ENCODE data around the gene RAB20. TPM values are rescaled to one million over a fixed set of nuclear protein-coding genes. Genes with fewer than 3 reads are reported as not detected.

The RAB20 gene
- total RNA-seq, 1 donor from 2014 or later = 7.8 TPM

- Mint-ChIP-seq H3K27me3 (ENCODE audit: low read depth) (no peaks in the 10 kb centered on the region), H3K27ac (ENCODE audit: unreplicated experiment) (peak overlapping the region; percentile 51), H3K4me3 (ENCODE audit: unreplicated experiment) (no peak overlapping the region), H3K4me1 (ENCODE audit: low read depth) (peaks cover 23% of the 10 kb centered on the region), H3K36me3 (ENCODE audit: low read depth) (peaks cover 63% of the 10 kb centered on the region), H3K9me3 (ENCODE audit: low read depth) (no peaks in the 10 kb centered on the region)
- no peak for TF ChIP-seq CTCF (IDR thresholded peaks at IDR 0.05)
- DNase-seq (ENCODE audit: low spot score) = no peak
These were observed 82.3 kb downstream of the RAB20 start for GRCh38 chr13:110479215-110479545.

GRCh38 chr13:110478405-110479214 lies 82.9 kb downstream of the RAB20 start:
- Mint-ChIP-seq H3K4me1 (ENCODE audit: low read depth) (peaks cover 23% of the 10 kb centered on the region), H3K4me3 (ENCODE audit: unreplicated experiment) (no peak overlapping the region), H3K9me3 (ENCODE audit: low read depth) (no peaks in the 10 kb centered on the region), H3K36me3 (ENCODE audit: low read depth) (peaks cover 63% of the 10 kb centered on the region), H3K27ac (ENCODE audit: unreplicated experiment) (peak overlapping the region; percentile 65), H3K27me3 (ENCODE audit: low read depth) (no peaks in the 10 kb centered on the region)
- TF ChIP-seq CTCF (IDR thresholded peaks at IDR 0.05) = no peak
- no peak for DNase-seq (ENCODE audit: low spot score)

- H3K27ac Mint-ChIP-seq (ENCODE audit: unreplicated experiment) = peak overlapping the region; percentile 89
- no peak for DNase-seq (ENCODE audit: low spot score)
- peaks cover 23% of the 10 kb centered on the region for H3K4me1 Mint-ChIP-seq (ENCODE audit: low read depth)
- no peak for TF ChIP-seq CTCF (IDR thresholded peaks at IDR 0.05)
- no peaks in the 10 kb centered on the region for H3K9me3 Mint-ChIP-seq (ENCODE audit: low read depth)
- H3K36me3 Mint-ChIP-seq (ENCODE audit: low read depth) = peaks cover 58% of the 10 kb centered on the region
- no peak overlapping the region for H3K4me3 Mint-ChIP-seq (ENCODE audit: unreplicated experiment)
- no peaks in the 10 kb centered on the region for H3K27me3 Mint-ChIP-seq (ENCODE audit: low read depth)
These were observed 83.7 kb downstream of the RAB20 start for GRCh38 chr13:110477706-110478245.

DNA sequence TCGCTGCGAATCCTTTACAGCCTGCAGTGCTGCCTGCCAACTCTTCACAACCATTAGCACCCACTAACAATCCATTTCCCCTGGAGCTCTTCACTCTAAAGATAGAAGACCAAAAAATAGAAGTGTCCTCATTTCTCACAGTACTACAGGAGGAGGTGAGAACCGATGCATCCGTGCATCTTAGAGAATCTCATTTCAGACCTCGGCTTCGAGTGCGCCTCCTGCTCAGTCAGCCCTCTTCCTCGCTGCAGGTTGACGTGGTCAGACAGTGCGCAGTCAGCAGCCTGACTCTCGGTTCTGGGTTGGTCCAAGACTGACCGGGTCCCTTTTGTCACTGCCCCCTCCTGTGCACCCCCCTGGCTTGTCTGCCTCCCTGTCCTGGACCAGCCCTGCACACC lies 85.3 kb downstream of the RAB20 start:
- peak overlapping the region; percentile 71 for H3K27ac Mint-ChIP-seq (ENCODE audit: unreplicated experiment)
- H3K27me3 Mint-ChIP-seq (ENCODE audit: low read depth) = no peaks in the 10 kb centered on the region
- peaks cover 54% of the 10 kb centered on the region for H3K36me3 Mint-ChIP-seq (ENCODE audit: low read depth)
- no peaks in the 10 kb centered on the region for H3K9me3 Mint-ChIP-seq (ENCODE audit: low read depth)
- peaks cover 28% of the 10 kb centered on the region for H3K4me1 Mint-ChIP-seq (ENCODE audit: low read depth)
- DNase-seq (ENCODE audit: low spot score) = no peak
- H3K4me3 Mint-ChIP-seq (ENCODE audit: unreplicated experiment) = no peak overlapping the region
- no peak for TF ChIP-seq CTCF (IDR thresholded peaks at IDR 0.05)

DNA sequence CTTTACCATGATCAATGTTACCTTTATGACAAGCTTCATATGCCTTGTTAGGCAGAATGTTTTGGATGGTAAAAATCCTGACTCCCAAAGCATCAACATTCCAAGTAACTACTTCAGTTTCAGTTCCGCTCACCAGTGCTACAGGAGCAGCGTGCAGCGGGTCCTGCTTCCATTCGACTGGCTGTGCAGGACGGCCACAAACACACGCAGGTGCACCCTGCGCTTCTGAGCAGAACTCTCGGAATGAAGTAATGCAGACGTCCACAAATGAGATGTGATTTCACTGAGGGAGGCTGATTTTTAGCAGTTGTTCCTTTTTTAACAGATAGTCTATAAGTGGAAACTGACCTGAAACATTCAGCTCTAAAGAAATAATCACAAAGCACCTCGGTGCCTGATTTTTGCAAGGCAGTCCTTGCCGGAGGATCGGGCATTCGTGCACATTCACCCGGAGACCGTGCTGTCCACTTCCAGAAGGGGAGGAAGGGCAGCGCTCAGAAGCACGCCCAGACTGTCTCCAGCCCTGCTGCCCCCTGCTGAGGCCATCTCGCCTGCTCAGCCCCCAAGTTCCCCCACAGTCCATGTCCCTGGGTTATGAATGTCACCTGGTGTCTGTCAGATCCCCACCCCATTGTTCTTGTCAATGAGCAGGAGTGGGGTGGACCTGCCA lies 85.8 kb downstream of the RAB20 start:
- Mint-ChIP-seq H3K4me3 (ENCODE audit: unreplicated experiment) (no peak overlapping the region), H3K27me3 (ENCODE audit: low read depth) (no peaks in the 10 kb centered on the region), H3K9me3 (ENCODE audit: low read depth) (no peaks in the 10 kb centered on the region), H3K27ac (ENCODE audit: unreplicated experiment) (peak overlapping the region; percentile 71), H3K36me3 (ENCODE audit: low read depth) (peaks cover 59% of the 10 kb centered on the region), H3K4me1 (ENCODE audit: low read depth) (peaks cover 30% of the 10 kb centered on the region)
- no peak for TF ChIP-seq CTCF (IDR thresholded peaks at IDR 0.05)
- no peak for DNase-seq (ENCODE audit: low spot score)

All from chondrocyte (in vitro differentiated cells).